Activated CD4-positive, alpha-beta T cell treated with anti-CD3 and anti-CD28 coated beads, Interleukin-10, Interleukin-2, amounts not matched to agents 100 ng/mL and 50 ng/mL, durations not matched to agents 16 hours and 8 hours (primary cell): Measurements from ENCODE around the gene DGAT2L6.
A peak's percentile ranks its signal among the peaks of the same experiment; 100 is the strongest.

Experiments
- DNase-seq: peaks from one replicate; pipeline ENCODE4 v3.0.0-alpha.2; 2020

The DGAT2L6 gene, protein sequence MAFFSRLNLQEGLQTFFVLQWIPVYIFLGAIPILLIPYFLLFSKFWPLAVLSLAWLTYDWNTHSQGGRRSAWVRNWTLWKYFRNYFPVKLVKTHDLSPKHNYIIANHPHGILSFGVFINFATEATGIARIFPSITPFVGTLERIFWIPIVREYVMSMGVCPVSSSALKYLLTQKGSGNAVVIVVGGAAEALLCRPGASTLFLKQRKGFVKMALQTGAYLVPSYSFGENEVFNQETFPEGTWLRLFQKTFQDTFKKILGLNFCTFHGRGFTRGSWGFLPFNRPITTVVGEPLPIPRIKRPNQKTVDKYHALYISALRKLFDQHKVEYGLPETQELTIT

DNA sequence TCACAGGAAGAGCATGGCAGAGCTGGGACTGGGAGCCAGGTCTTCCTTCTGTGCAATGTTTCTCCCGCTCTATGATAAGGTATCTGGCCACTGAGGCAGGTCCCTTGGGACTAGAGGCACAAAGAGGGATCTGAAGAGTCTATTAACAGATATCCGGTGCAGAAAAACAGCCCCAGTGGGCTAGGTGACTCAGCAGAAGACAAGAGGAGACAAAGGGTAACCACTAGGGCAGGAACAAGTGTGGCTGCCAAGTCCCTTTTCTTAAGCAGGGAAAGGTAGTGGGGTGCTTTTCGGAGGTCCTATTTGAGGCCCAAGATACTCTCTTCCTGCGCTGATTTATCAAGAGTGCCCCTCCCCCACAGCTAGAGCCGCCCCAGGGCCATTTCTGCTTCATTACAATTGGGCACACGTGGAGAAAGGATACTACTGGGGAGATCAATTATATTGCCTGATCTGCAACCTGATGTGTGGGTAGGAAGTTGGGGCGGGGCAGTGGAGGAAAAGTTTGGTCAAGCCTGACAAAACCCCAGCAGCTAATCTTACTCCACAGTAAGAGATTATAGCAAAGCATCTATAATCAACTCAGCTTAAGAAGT lies at the start of gene DGAT2L6:
TSS of gene DGAT2L6 (plus strand) at position 546 of the 596 bp plus-strand sequence. CDS start 100 bp downstream, outside the sequence.
- DNase-seq, result no peak

DNA sequence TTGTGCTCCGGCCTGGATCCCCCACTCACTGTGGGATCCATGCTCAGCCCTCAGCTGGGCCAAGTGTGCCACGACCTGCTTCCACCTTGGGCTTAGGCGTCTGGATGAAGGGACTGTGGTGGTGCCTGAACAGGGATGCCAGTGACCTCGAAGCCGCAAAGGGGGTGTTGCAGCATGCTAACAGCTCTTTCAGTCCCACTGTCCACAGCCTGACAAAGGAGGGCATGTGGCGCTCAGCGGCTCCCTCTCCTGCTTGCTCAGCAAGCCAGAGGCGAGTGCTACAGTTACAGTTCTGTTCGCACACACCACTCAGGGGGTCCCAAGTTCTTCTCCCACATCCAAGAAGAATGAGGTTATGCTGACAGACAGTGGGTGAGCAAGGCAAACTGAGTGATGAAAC lies 49.2 kb upstream of the DGAT2L6 start:
- DNase-seq, result no peak

DNA sequence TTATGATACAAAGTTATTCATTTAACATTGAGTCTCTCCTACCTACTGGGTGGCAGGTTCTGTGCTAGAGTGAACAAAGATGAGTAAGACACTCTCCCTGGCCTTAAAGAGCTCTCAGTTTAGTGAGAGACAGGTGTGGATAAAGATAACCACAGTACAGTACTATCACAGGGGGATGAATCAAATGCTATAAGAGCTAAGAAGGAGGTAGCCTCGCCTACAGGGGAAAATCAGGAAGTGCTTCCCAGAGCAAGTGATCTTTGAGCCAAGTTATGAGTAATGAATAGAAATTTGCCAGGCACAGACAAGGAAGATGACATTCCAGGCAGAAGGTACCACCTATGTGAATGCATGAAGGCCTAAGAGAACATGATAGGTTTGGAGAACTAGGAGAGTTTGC lies 47.5 kb upstream of the DGAT2L6 start:
- DNase-seq, result no peak

DNA sequence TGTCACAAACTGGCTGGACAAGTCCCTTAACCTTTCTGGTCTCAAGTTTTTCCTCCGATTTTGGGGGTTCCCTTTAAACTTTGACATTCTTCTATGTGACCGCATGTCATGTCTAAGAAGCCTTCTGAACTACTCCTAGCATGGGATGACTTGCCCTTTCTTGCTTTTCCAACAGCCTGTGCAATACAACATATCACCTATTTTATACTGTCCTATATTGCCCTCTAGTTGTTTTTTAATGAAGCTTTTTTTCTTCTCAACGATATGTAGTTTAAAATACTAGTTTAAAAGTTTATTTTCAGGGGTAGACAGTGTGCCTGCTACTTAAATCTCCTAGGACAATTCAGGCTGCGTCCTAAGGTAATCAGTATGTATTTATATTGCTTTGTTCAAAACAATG lies 45.1 kb upstream of the DGAT2L6 start:
- DNase-seq, result no peak

DNA sequence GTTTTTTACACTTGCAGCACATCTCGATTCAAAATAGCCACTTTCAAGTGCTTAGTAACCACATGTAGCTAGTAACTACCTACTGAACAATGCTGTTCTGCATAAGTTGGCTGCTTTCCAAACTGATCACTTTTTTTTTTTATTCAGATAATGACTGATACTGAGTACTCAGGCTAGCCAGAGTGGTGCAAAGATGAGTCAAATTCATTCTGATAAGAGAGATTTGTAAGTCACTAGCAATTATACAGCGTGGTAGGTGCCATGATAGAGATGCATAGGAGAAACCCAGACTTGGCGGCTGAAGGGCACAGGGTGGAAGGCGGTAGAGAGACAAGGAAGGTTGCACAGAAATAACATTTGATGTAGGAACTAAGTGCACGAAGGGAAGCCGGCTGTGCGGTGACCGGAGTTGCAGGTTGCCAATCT lies 44.4 kb upstream of the DGAT2L6 start:
- peak; percentile 63 for DNase-seq

DNA sequence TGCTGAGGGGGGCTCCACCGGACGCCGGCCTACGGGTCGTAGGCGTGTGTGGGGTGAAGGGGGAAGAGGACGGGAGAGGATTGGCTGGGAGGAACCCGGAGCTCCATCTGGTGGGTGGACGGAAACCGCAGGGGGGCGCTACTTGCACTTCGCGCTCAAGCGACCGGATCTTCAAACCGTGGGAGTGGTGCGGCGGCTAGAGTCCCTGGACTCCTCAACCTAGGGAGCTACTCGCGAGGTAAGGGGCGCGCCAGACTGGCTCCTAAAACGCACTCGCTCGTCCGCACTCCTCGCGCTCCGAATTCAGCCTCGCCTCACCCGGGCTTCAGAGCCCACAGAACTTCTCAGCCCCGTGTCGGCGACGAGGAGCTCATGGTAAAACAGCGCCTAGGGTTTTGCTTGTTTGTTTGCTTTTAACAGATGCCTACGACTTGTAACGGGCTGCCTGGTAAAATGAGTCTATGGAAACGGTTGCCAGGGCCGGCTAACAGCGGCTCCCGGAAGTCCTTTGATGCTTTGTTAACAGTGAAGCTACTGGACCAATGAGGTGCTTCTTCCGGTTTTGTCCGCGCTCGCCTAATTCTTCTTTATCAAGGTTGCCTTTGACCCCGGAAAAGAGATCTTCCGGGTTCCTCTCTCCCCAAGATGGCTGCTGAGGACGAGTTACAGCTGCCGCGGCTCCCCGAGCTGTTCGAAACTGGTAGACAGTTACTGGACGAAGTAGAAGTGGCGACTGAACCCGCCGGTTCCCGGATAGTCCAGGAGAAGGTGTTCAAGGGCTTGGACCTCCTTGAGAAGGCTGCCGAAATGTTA lies 43.8 kb upstream of the DGAT2L6 start, which contains the start of gene IGBP1:
TSS of gene IGBP1 (plus strand) at position 145 of the 813 bp plus-strand sequence. CDS start at position 646, 501 bp downstream.
- peak; percentile 88 for DNase-seq

DNA sequence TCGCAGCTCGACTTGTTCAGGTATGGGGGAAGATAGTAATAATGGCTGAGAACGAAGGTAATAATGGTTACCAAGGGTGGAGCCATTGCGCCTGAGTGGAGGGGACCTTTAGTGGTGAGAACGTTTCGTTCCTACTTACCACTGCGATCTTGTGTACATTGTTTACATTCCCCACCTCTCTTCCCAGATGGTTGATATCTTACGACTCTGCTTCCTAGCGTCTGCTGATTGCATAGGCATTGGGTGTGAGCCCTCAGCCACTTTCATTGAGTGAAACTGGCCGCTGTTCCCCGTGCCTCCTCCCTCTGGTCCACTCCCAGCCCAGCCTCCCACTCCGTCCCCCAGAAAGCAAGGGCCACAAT lies 43.2 kb upstream of the DGAT2L6 start:
- no peak for DNase-seq

DNA sequence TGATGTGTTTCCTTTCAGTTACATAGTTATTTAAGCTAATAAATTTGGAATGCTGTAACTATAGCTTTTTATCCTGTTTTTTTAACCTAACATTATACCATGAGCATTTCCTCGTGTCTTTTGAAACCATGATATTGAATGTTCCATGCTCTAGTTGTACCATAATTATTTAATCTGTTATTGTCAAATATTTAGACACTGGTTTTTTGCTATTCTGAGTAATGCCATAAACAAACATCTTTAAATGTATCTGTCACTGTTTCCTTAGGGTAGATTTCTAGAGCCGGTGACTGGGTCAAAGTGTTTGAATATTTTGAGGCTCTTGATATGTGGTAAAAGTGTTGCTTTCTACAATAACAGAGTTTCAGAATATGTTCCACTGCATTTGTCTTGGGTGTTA lies 38.7 kb upstream of the DGAT2L6 start:
- DNase-seq, result no peak

DNA sequence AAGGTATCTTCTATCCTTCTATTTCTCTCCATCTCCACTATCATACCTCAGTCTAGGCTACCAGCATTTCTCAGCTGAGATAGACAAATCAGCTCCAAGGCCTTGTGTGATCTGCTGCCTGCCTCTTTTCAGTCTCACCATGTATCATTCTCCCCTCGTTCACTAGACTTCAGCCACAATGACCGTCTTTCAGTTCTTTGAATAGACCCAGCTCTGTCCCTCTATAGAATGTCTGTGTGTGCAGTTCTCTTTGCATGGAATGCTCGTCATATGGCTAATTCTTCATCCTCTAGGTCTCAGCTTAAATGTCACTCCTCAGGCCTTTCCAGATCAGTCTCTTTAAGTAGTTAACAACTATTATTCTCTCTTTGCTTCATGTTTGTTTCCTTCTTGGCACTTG lies 37.5 kb upstream of the DGAT2L6 start:
- no peak for DNase-seq

DNA sequence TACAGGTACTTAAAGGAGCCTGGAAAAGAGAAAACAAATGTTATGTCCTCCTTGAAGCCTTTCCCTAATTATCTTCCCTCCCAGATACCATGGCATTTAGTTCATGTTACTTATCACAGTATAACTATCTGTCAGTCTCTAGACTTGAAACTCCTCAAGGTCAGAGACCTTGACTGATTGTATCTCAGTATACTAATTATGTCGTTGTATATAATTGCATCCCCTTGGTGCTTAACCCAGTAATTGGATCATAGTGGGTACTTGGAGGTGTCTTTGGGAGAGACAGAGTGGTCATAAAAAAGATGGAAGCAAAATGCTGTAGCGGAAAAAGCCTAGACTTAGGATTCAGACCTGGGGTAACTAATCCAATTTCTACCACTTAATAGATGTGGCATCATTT lies 35.9 kb upstream of the DGAT2L6 start:
- no peak for DNase-seq

DNA sequence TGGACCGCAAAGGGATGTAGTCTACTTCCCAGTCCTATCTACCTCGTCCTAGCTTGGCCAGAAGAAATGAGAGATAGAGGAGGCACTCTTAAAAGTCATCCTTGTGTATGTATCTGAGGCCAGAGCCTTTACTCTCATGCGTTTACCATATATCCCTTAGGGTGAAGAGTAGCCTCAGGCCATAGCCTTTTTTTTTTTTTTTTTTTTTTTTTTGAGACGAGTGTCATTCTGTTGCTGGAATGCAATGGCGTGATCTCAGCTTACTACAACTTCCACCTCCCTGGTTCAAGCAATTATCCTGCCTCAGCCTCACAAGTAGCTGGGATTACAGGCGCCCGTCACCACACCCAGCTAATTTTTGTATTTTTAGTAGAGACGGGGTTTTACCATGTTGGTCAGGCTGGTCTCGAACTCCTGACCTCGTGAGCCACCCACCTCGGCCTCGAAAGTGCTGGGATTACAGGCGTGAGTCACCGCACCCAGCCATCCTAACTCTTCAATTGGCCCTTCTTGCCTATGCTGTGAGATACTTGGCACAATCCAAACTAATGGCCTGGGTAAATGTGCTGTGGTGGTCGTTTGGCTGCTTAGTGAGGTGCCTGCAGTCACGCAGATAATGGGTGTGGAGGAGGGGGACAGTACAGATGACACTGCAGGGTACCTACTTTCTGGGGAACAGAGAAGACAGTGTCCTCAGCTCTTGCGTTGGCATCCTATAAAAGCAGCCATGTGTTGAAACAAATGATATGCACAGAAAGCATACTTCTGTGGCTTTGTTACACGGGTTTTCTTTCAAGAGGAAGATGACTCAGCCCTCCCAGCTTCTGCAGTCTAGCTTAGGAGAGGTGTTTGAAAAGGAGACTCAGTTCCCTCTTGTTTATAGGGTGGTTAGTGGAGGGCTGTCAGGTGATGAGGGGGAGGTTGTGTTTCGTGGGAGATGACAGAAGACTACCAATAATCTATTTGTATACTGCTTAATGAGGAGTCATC lies 10.4 kb upstream of the DGAT2L6 start:
- no peak for DNase-seq

DNA sequence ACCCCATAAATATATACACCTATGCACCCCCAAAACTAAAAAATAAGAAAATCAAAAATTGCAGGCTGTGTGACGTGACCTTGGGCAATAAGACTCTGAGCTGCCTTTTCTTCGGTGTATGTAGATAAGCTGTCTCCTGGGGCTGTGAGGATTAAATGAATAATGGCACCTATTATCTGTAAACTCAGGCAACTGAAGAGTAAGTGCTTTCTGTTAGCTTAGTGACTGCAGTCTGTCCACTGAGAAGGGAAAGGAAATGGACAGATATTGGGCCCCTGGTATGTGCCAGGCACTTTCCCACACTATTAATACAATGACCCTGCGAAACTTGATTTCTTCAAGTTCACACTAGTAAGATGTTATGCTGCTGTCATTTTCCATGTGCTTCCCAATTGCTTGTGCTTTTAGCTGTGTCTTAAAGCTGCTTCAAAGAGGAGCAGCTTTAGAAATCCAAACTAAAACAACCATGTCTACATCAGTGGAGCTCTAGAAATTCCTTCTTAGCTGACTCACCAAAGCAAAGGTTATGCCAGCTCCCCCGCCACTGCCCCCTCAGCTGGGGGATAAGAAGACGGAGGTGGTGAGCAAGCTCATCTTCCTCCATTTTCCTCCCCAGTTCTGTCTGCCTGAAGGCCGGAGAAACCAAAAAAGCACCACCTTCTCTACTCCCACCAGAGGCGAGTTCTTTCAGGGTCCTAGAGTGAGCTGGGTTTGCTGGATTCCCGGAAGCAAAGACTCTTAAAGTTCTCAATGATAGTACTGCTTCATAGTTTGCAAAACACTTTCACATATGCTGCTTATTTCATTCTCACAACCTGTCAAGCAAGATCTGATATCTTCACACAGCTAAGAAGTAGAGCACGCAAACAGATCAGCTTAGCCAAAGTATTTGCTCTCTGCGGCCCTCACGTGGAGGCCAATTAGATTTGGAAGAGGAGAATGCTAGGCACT lies 8.8 kb upstream of the DGAT2L6 start:
- no peak for DNase-seq

DNA sequence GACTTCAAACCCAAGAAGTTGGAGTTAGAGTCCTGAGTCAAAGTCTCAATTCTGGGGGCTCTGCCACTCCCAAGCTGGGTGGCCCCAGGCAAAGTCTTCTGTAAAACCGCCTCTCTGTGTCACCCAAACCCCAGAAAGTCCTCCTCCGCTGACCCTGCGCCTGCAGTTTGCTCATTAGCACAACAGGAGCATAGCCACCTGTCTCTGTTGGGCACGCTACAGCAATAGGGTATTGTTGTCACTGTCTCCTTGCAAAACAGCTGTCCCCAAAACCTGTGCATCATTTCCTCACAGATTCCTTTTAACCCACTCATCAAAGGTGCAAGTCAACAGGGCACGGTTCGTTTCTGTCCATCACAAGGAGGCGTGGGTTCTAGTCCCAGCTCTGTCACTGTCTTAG lies 8.0 kb upstream of the DGAT2L6 start:
- DNase-seq, result no peak

DNA sequence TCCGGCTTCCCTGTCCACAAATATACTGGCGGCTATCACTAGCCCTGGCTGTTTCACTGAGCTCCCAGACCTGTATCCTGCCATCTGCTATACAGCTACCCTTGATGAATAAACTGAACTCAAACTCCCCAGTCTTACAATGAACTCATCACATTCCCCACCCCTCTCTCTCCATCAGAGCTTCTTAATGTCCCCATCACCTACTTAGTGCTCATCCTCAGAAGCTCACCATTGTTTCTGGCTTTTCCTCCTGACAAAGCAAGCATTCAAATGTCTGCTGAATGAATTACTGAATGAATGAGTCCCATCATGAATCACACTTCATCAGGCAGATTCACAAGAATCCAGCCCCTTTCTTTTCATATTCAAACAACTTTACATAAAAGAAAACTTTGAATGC lies 5.7 kb upstream of the DGAT2L6 start:
- DNase-seq, result no peak

DNA sequence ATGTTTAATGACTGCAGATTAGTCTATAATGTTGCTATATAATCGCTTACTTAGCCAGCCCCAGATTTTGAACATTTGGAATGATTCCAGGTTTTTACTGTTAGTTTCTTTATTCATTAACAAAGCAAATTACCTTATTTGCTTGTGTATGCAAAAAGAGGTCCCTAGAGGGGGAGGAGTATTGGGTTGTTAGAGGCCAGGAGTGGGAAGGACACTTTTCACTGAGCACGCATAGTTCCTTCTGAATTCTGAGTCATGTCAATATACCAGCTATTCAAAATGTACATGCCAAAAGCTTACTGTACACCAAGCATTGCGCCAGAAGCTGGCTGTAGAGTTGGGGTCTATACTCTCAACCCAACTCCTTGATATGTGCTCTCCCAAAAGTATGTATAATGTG lies 5.1 kb upstream of the DGAT2L6 start:
- no peak for DNase-seq

DNA sequence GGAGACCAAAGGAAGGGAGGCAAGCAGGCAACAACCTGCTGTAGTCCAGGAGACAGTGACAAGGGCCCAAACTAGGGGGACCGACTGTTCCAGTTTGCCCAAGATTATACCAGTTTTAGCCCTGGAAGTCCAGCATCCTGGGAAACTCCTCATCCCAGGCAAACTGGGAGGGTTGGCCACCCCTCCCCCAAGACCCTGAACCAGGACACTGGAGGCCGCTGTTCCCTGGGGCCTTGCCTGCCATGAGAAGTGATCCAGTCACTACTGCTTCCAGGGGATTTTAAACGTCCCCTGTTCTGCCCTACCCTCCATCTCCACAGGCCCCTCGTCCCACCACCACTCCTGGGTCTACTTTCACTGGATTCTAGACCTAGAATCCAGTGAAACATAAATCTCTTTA lies 4.3 kb upstream of the DGAT2L6 start:
- DNase-seq, result no peak

DNA sequence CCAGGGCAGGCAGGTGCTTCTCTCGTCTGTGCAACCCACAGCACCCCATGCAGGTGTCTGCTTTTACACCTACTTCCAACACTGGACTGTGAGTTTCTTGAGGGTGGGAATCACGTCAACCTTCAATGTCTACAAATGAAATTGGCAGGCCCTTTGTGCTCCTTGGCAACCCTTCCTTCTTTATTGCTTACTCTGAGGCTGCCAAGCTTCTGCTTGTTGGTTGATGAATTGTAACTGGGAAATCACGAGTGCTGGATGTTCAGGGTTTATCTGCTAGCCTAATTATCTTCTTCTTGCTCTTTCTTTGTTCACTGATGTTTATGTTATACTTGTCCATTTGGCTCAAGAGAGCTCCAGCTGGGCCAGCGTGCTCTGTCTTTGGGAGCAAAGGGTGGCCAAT lies 2.5 kb upstream of the DGAT2L6 start:
- no peak for DNase-seq

DNA sequence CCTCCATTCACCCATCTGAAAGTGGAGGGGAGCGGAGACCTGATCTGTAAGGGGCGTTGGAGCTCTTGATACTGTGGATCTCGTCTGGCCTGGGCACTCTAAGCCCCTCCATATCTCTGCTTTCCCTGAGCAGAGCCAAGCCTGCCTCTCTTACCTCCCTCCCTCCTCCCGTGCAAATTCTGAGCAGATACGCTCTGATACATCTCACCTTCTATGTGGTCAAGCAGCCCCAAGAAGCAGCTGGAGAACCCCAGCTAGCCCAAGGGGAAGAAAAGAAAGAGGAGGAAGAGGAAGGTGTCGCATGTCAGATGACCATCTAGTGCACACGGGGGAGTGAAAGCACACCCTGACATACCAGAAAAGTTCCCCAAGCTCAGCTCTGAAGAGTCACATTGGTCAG lies 1.9 kb upstream of the DGAT2L6 start:
- no peak for DNase-seq

DNA sequence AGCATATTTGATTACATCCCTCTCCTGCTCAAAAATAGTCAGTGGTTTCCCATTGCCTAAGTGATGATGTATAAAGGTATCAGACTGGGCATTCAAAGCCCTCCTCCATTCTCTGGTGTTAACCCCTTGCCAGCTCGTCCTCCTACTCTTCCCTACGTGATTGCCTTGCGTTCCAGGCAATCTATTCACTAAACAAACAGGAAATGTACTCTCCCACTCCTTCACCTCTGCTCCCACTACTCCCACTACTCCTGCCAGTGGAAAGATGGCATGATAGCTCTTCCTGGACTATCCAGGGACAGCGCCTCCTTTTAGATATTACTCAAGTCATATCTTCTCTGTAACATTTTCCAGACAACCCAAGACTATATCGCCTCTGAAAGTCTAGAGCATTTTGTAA lies 5.8 kb downstream of the DGAT2L6 start:
- no peak for DNase-seq

DNA sequence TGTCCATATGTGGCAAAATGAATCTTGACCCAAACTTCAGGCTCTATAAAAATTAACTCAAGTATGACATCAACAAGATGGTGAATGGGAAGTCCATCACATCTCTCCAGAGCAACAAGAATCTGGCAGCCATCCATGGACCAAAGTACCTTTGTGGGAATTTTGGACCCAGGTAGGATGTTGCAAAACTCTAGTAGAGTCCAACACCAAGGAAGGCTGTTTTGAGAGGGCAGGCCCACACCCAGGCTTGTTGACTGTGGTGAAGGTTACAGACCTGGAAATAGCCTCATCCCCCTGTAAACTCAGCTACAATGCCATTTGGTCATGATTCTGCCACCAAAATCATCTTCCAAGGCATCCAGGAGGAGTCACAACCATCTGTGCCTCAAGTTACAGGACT lies 12.9 kb downstream of the DGAT2L6 start:
- DNase-seq, result no peak

DNA sequence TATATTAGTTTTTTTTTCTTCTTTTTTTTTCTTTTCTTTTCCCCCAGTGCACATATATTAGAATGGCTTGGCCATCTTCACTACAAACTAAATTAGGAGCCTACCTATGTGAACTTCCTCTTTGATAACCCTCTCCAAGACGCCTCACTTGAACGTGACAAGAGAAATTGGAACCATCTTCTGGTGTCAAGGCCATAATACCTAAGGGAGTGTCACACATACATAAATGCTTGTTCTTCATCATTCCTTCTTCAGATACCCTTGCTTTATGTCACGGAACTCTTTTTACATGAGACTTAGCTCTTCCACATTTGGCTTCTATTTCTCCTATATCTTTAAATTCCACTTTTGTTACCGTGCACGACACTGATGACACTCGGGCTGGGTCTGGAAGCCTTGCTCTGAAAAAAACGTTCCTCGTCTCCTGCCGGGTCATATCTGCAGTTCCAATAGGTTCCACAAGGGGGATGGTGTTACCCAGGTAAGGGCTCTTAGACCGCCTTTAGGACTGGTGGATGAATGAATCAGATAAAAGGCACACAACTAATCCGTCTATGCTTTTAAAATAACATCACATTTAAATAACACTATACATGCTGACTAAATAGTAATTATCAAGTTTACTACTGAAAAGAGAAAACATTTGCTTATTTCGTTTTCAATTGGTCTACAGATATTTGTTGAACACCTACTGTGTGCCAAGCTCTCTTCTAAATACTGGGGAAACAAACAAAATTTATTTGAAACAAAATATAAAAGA lies 19.9 kb downstream of the DGAT2L6 start:
- peak; percentile 79 for DNase-seq
